SW 1271 (cell line): ENCODE data around the gene CDX2.
"Not testable (repeated sequence)": the region's sequence is repeated elsewhere in the genome, so short reads cannot be mapped to it uniquely, and the experiment has no call there.

Experiments
- DNase-seq, 2 experiments: peaks; one replicate each; lab custom pipeline; 2025; lab: John Stamatoyannopoulos, UW

The CDX2 gene

GRCh38 chr13:27969082-27969865, at the start of gene CDX2:
Gene CDX2, minus strand, starts transcription at chr13:27969315. Its CDS starts 309 bp downstream, at chr13:27969006.
- DNase-seq, result no peak

- no peak for DNase-seq
These were observed 45.2 kb upstream of the CDX2 start for GRCh38 chr13:28014301-28014700.

- DNase-seq, result no peak
These were observed 44.4 kb upstream of the CDX2 start for GRCh38 chr13:28013482-28013881.

- DNase-seq, result peak in 1 of 2 experiments; percentile 2
These were observed 43.8 kb upstream of the CDX2 start for GRCh38 chr13:28012896-28013295.

- DNase-seq, result no peak
These were observed 43.3 kb upstream of the CDX2 start for GRCh38 chr13:28012383-28012782.

GRCh38 chr13:28010046-28010445, 40.9 kb upstream of the CDX2 start:
- DNase-seq, result no peak

- not testable (repeated sequence) for DNase-seq
These were observed 35.9 kb upstream of the CDX2 start for GRCh38 chr13:28005016-28005415.

GRCh38 chr13:28002886-28003698, 34.0 kb upstream of the CDX2 start:
- no peak for DNase-seq

GRCh38 chr13:28001837-28002473, 32.8 kb upstream of the CDX2 start:
- DNase-seq, result no peak

- no peak for DNase-seq
These were observed 31.9 kb upstream of the CDX2 start for GRCh38 chr13:28001049-28001448.

- DNase-seq, result no peak
These were observed 31.5 kb upstream of the CDX2 start for GRCh38 chr13:28000567-28000966.

GRCh38 chr13:27997904-27998522, 28.9 kb upstream of the CDX2 start:
- DNase-seq, result peak in 1 of 2 experiments; percentile 33

- no peak for DNase-seq
These were observed 22.8 kb upstream of the CDX2 start for GRCh38 chr13:27991881-27992280.

- no peak for DNase-seq
These were observed 19.4 kb upstream of the CDX2 start, which contains the start of gene URAD for GRCh38 chr13:27988520-27988919. Gene URAD, minus strand, starts transcription at chr13:27988693. Its CDS starts 56 bp downstream, at chr13:27988637.

- no peak for DNase-seq
These were observed 16.5 kb upstream of the CDX2 start for GRCh38 chr13:27985600-27985999.

- DNase-seq, result no peak
These were observed 13.2 kb upstream of the CDX2 start for GRCh38 chr13:27982361-27982760.

- DNase-seq, result no peak
These were observed 12.0 kb upstream of the CDX2 start for GRCh38 chr13:27981006-27981708.

GRCh38 chr13:27980280-27980998, 11.3 kb upstream of the CDX2 start:
- DNase-seq, result no peak

- DNase-seq, result no peak
These were observed 10.7 kb upstream of the CDX2 start for GRCh38 chr13:27979765-27980279.

- no peak for DNase-seq
These were observed 10.0 kb upstream of the CDX2 start for GRCh38 chr13:27979001-27979643.
